HCT116 (cell line): ENCODE results near the gene RARG.

Source experiments
- ATF3 ChIP-seq: IDR thresholded peaks from 2 replicates; pipeline ENCODE4 v1.6.1; 2012
- CTCF ChIP-seq, 3 experiments: fragments of 200-600 bp in 1 of 3; sonication (generic) in 1 of 3; IDR thresholded peaks in 2 of 3; conservative IDR thresholded peaks in 1 of 3; 2 replicates each; pipeline ENCODE4 v1.5.1; 2012 to 2017; ENCODE audit warnings: low read depth in 2 of 3, low read length in 2 of 3, antibody characterized with exemption in 1 of 3, borderline replicate concordance in 1 of 3, control low read depth in 1 of 3, mild to moderate bottlenecking in 1 of 3, mixed read lengths in 1 of 3, mixed run types in 1 of 3, moderate library complexity in 1 of 3; ENCODE audit not compliant: insufficient read depth in 1 of 3

- TF ChIP-seq ATF3 (no peak), CTCF (IDR thresholded peaks at IDR 0.05 in 2 of 3, conservative IDR thresholded peaks at IDR 0.05 in 1 of 3; ENCODE audit: borderline replicate concordance in 1 of 3, insufficient read depth in 1 of 3, low read depth in 2 of 3, low read length in 2 of 3) (no peak)
Observed at GRCh38 chr12:53235164-53235563, 3.2 kb upstream of the RARG start.
